GM18870 (cell line): Measurements from ENCODE around the gene HINT1.
"Not testable (repeated sequence)": the region's sequence is repeated elsewhere in the genome, so short reads cannot be mapped to it uniquely, and the experiment has no call there.

Experiments used
- ATAC-seq: cut with Tn5 transposase; IDR thresholded peaks from one replicate; pipeline ENCODE4 v1.9.1; 2021; ENCODE audit warnings: moderate library complexity; ENCODE audit not compliant: unreplicated experiment

HINT1 gene

GRCh38 chr5:131171276-131171810 is 6.3 kb upstream of the HINT1 start:
- ATAC-seq, result no peak

GRCh38 chr5:131170540-131171275 is 5.7 kb upstream of the HINT1 start, which contains the start of gene LYRM7:
TSS of gene LYRM7 (plus strand) at chr5:131170944. CDS start at chr5:131171021, 77 bp downstream.
- peak; percentile 98 for ATAC-seq

- ATAC-seq, result no peak
Observed at GRCh38 chr5:131169810-131170539, 4.9 kb upstream of the HINT1 start.

GRCh38 chr5:131167615-131168014 is 2.6 kb upstream of the HINT1 start:
- no peak for ATAC-seq

- ATAC-seq, result peak; percentile 60
Observed at GRCh38 chr5:131164191-131165118, 601 bp downstream of the HINT1 start.

GRCh38 chr5:131163276-131164119 is 1.6 kb downstream of the HINT1 start:
- no peak for ATAC-seq

GRCh38 chr5:131160134-131160533 is 4.9 kb downstream of the HINT1 start:
- no peak for ATAC-seq

GRCh38 chr5:131156957-131157356 is 8.1 kb downstream of the HINT1 start:
- ATAC-seq, result no peak

- no peak for ATAC-seq
Observed at GRCh38 chr5:131156385-131156784, 8.7 kb downstream of the HINT1 start.

- ATAC-seq, result no peak
Observed at GRCh38 chr5:131151216-131151615, 13.8 kb downstream of the HINT1 start.

- ATAC-seq, result no peak
Observed at GRCh38 chr5:131150408-131150807, 14.6 kb downstream of the HINT1 start.

- no peak for ATAC-seq
Observed at GRCh38 chr5:131148835-131149234, 16.2 kb downstream of the HINT1 start.

- ATAC-seq, result no peak
Observed at GRCh38 chr5:131147258-131147657, 17.8 kb downstream of the HINT1 start.

- ATAC-seq, result no peak
Observed at GRCh38 chr5:131142970-131143617, 22.0 kb downstream of the HINT1 start.

- no peak for ATAC-seq
Observed at GRCh38 chr5:131139321-131139720, 25.7 kb downstream of the HINT1 start.

- ATAC-seq, result not testable (repeated sequence)
Observed at GRCh38 chr5:131138406-131138805, 26.6 kb downstream of the HINT1 start.

GRCh38 chr5:131133091-131133490 is 32.0 kb downstream of the HINT1 start:
- not testable (repeated sequence) for ATAC-seq

GRCh38 chr5:131129306-131129705 is 35.8 kb downstream of the HINT1 start:
- ATAC-seq, result no peak

- not testable (repeated sequence) for ATAC-seq
Observed at GRCh38 chr5:131127244-131127643, 37.8 kb downstream of the HINT1 start.
